ENCODE data around the gene KAZALD1. TPM values are rescaled to one million over a fixed set of nuclear protein-coding genes. Genes with fewer than 3 reads are reported as not detected.

Gene KAZALD1
- polyA plus RNA-seq, 1 of the 3 experiments (the other 2 are of a cell fraction) = 3.0 TPM

GRCh38 chr10:101012525-101013364 is 49.0 kb upstream of the KAZALD1 start:
- POLR2A ChIA-PET = interaction anchor here (1.3 kb wide), 1 partner anchor 30 kb away, joined by 4 read pairs; no protein-coding TSS in a partner anchor
- peak; percentile 91 for DNase-seq
- no peak for TF ChIP-seq ZBTB33 (IDR thresholded peaks at IDR 0.05; ENCODE audit: borderline replicate concordance, low read depth)
- TF ChIP-seq RAD21 (IDR thresholded peaks at IDR 0.05; ENCODE audit: low read length) = peak; percentile 77
- TF ChIP-seq NFIC (IDR thresholded peaks at IDR 0.05; ENCODE audit: borderline replicate concordance) = no peak
- TF ChIP-seq TAF1 (IDR thresholded peaks at IDR 0.05; ENCODE audit: borderline replicate concordance, low read depth, low read length) = 0 out of 2 replicates have a peak, but pooled peaks have one; percentile 6
- TF ChIP-seq MXI1 (IDR thresholded peaks at IDR 0.05; ENCODE audit: low read depth, low read length) = peak; percentile 74
- peak; percentile 76 for TF ChIP-seq MAX (IDR thresholded peaks at IDR 0.05; ENCODE audit: low read depth)
- 0 out of 2 replicates have a peak, but pooled peaks have one; percentile 32 for TF ChIP-seq REST (IDR thresholded peaks at IDR 0.05; ENCODE audit: low read depth, low read length)
- TF ChIP-seq FOSL2 (IDR thresholded peaks at IDR 0.05; ENCODE audit: borderline replicate concordance, low read depth) = peak; percentile 58; the same call in 1 of the 2 replicates
- TF ChIP-seq POLR2AphosphoS5 (IDR thresholded peaks at IDR 0.05; ENCODE audit: low read depth, low read length) = 0 out of 2 replicates have a peak, but pooled peaks have one; percentile 15
- TF ChIP-seq FOXJ3 (CRISPR knock-in tag; IDR thresholded peaks at IDR 0.05) = peak; percentile 27; the same call in 1 of the 2 replicates
- peak; percentile 97 for TF ChIP-seq CTCF (IDR thresholded peaks at IDR 0.05)
- TF ChIP-seq SMC3 (IDR thresholded peaks at IDR 0.05; ENCODE audit: low read depth, low read length) = peak; percentile 83
- peak; percentile 62; the same call in 1 of the 2 replicates for TF ChIP-seq RCOR1 (IDR thresholded peaks at IDR 0.05; ENCODE audit: low read length)
- TF ChIP-seq PBX3 (IDR thresholded peaks at IDR 0.05) = no peak
- peaks cover 0 to under 1% of the 10 kb centered on the region in 2 experiments for H3K36me3 ChIP-seq (replicated peaks in 1 of 2; ENCODE audit: control insufficient read depth in 1 of 2, insufficient read depth in 2 of 2, low read length in 1 of 2)
- no peaks in the 10 kb centered on the region for H3K27me3 ChIP-seq (ENCODE audit: insufficient read depth)
- no peaks in the 10 kb centered on the region for H3K9me2 ChIP-seq
- H3K9me3 ChIP-seq = no peaks in the 10 kb centered on the region
- H4K20me1 ChIP-seq (ENCODE audit: insufficient read depth) = no peaks in the 10 kb centered on the region
- peaks cover 18% of the 10 kb centered on the region for H3F3A ChIP-seq (replicated peaks; ENCODE audit: insufficient read depth)
- 28% methylated on average over 11 of the region's 14 CpGs for WGBS (ENCODE audit: low lambda C conversion rate)
- peak overlapping the region; percentile 57; the same call in 1 of the 2 replicates for H2AFZ ChIP-seq (ENCODE audit: low read depth)
- CTCF ChIA-PET = interaction anchor here (1.1 to 7.6 kb wide), 14 partner anchors 13 to 134 kb away, joined by 3 to 132 read pairs (median 5); partner anchors contain the start of genes LZTS2, PDZD7 and SFXN3
- peak overlapping the region; percentile 38 for H3K4me2 ChIP-seq
- 0 out of 2 replicates have a peak overlapping the region, but pooled peaks have one; percentile 16 for H3K9ac ChIP-seq
- no peak overlapping the region for H3K4me3 ChIP-seq (ENCODE audit: low read depth in 2 of 2, low read length in 1 of 2)
- no peaks in the 10 kb centered on the region for H3K79me2 ChIP-seq (ENCODE audit: insufficient read depth)
- peak overlapping the region; percentile 18 to 76; a peak in 3 of 4 replicates for H3K27ac ChIP-seq (ENCODE audit: low read depth in 2 of 2, low read length in 1 of 2)
- H3K4me1 ChIP-seq (ENCODE audit: control insufficient read depth in 1 of 2, insufficient read depth in 2 of 2, low read depth in 1 of 2, low read length in 1 of 2) = peaks cover 8 to 26% of the 10 kb centered on the region in 2 experiments; a peak in 3 of 4 replicates

All from SK-N-SH (cell line).